Subcutaneous abdominal adipose tissue (tissue), 5 donors: ENCODE data around the gene PRM3.

Source experiments
- H3K27ac ChIP-seq: one replicate; pipeline ENCODE4 v1.7.0; 2013; ENCODE audit warnings: low read depth, mild to moderate bottlenecking, inconsistent platforms, low read length, moderate library complexity
- H3K27me3 ChIP-seq, 5 donors: one replicate each; pipeline ENCODE4 v1.7.0; 2013; ENCODE audit warnings: low read length in 5 of 5, inconsistent platforms in 1 of 5; ENCODE audit not compliant: control insufficient read depth in 5 of 5, insufficient read depth in 4 of 5
- H3K36me3 ChIP-seq, 5 donors: one replicate each; pipeline ENCODE4 v1.7.0; 2013; ENCODE audit warnings: low read length in 5 of 5; ENCODE audit not compliant: control insufficient read depth in 5 of 5, insufficient read depth in 5 of 5
- H3K4me1 ChIP-seq, 5 donors: one replicate each; pipeline ENCODE4 v1.7.0; 2013; ENCODE audit warnings: low read length in 5 of 5, mild to moderate bottlenecking in 3 of 5, moderate library complexity in 1 of 5; ENCODE audit not compliant: control insufficient read depth in 5 of 5, insufficient read depth in 5 of 5
- H3K4me3 ChIP-seq, 5 donors: one replicate each; pipeline ENCODE4 v1.7.0; 2013; ENCODE audit warnings: low read length in 5 of 5, low read depth in 1 of 5
- H3K9ac ChIP-seq, 5 donors: one replicate each; pipeline ENCODE4 v1.7.0; 2013; ENCODE audit warnings: low read length in 5 of 5, mild to moderate bottlenecking in 4 of 5, moderate library complexity in 3 of 5
- H3K9me3 ChIP-seq, 5 donors: one replicate each; pipeline ENCODE4 v1.7.0; 2013; ENCODE audit warnings: low read length in 5 of 5; ENCODE audit not compliant: control insufficient read depth in 5 of 5
- donor health status: healthy.
- donor health status: healthy.
- donor health status: healthy.
- donor health status: healthy.
- donor health status: healthy.

Gene PRM3

GRCh38 chr16:11234884-11235702 lies 38.3 kb downstream of the PRM3 start:
- Histone ChIP-seq H3K27me3 (peaks cover 0 to 7% (median 3%) of the 10 kb centered on the region in 5 donors), H3K27ac (no peak overlapping the region), H3K36me3 (no peaks in the 10 kb centered on the region), H3K9me3 (peaks cover 0 to 2% (median 0%) of the 10 kb centered on the region in 5 donors), H3K9ac (no peak overlapping the region), H3K4me3 (no peak overlapping the region), H3K4me1 (peaks cover 0 to 9% (median 0%) of the 10 kb centered on the region in 5 donors)

- peaks cover 0 to 7% (median 3%) of the 10 kb centered on the region in 5 donors for H3K27me3 ChIP-seq
- H3K4me3 ChIP-seq, result no peak overlapping the region
- H3K36me3 ChIP-seq, result no peaks in the 10 kb centered on the region
- no peak overlapping the region for H3K9ac ChIP-seq
- peaks cover 0 to 9% (median 0%) of the 10 kb centered on the region in 5 donors for H3K4me1 ChIP-seq
- no peak overlapping the region for H3K27ac ChIP-seq
- peaks cover 0 to 2% (median 0%) of the 10 kb centered on the region in 5 donors for H3K9me3 ChIP-seq
Measured at GRCh38 chr16:11233727-11234376, 39.6 kb downstream of the PRM3 start.

GRCh38 chr16:11232852-11233726 lies 40.3 kb downstream of the PRM3 start:
- no peaks in the 10 kb centered on the region for H3K9me3 ChIP-seq
- H3K4me3 ChIP-seq, result no peak overlapping the region
- peaks cover 0 to 7% (median 3%) of the 10 kb centered on the region in 5 donors for H3K27me3 ChIP-seq
- H3K27ac ChIP-seq, result no peak overlapping the region
- no peaks in the 10 kb centered on the region for H3K36me3 ChIP-seq
- H3K9ac ChIP-seq, result peak overlapping the region in 1 of 5 donors; percentile 23
- H3K4me1 ChIP-seq, result peaks cover 0 to 9% (median 0%) of the 10 kb centered on the region in 5 donors

- H3K9me3 ChIP-seq, result no peaks in the 10 kb centered on the region
- H3K9ac ChIP-seq, result peak overlapping the region in 1 of 5 donors; percentile 23
- no peak overlapping the region for H3K4me3 ChIP-seq
- no peak overlapping the region for H3K27ac ChIP-seq
- peaks cover 0 to 9% (median 0%) of the 10 kb centered on the region in 5 donors for H3K4me1 ChIP-seq
- peaks cover 0 to 7% (median 3%) of the 10 kb centered on the region in 5 donors for H3K27me3 ChIP-seq
- H3K36me3 ChIP-seq, result no peaks in the 10 kb centered on the region
Measured at GRCh38 chr16:11232302-11232851, 41.1 kb downstream of the PRM3 start.

GRCh38 chr16:11231367-11231970 lies 42.0 kb downstream of the PRM3 start:
- H3K27ac ChIP-seq, result no peak overlapping the region
- H3K36me3 ChIP-seq, result no peaks in the 10 kb centered on the region
- no peak overlapping the region for H3K9ac ChIP-seq
- no peak overlapping the region for H3K4me3 ChIP-seq
- no peaks in the 10 kb centered on the region for H3K9me3 ChIP-seq
- H3K4me1 ChIP-seq, result peaks cover 0 to 9% (median 0%) of the 10 kb centered on the region in 5 donors
- H3K27me3 ChIP-seq, result peaks cover 0 to 7% (median 3%) of the 10 kb centered on the region in 5 donors

GRCh38 chr16:11229906-11230305 lies 43.5 kb downstream of the PRM3 start:
- H3K27ac ChIP-seq, result no peak overlapping the region
- peaks cover 0 to 18% (median 7%) of the 10 kb centered on the region in 5 donors for H3K4me1 ChIP-seq
- H3K4me3 ChIP-seq, result no peak overlapping the region
- no peaks in the 10 kb centered on the region for H3K36me3 ChIP-seq
- no peak overlapping the region for H3K9ac ChIP-seq
- no peaks in the 10 kb centered on the region for H3K9me3 ChIP-seq
- H3K27me3 ChIP-seq, result peaks cover 0 to 7% (median 3%) of the 10 kb centered on the region in 5 donors

GRCh38 chr16:11229432-11229831 lies 44.0 kb downstream of the PRM3 start:
- Histone ChIP-seq H3K4me3 (no peak overlapping the region), H3K27ac (no peak overlapping the region), H3K4me1 (peaks cover 0 to 22% (median 8%) of the 10 kb centered on the region in 5 donors), H3K27me3 (peaks cover 0 to 7% (median 3%) of the 10 kb centered on the region in 5 donors), H3K9ac (no peak overlapping the region), H3K9me3 (no peaks in the 10 kb centered on the region), H3K36me3 (no peaks in the 10 kb centered on the region)

- no peak overlapping the region for H3K27ac ChIP-seq
- peak overlapping the region in 1 of 5 donors; percentile 44 for H3K4me3 ChIP-seq
Measured at GRCh38 chr16:11225677-11226549, 47.5 kb downstream of the PRM3 start.

More at GRCh38 chr16:11225677-11226549, 47.5 kb downstream of the PRM3 start:
- Histone ChIP-seq H3K27me3 (no peaks in the 10 kb centered on the region), H3K9ac (no peak overlapping the region), H3K36me3 (no peaks in the 10 kb centered on the region), H3K4me1 (peaks cover 0 to 20% (median 14%) of the 10 kb centered on the region in 5 donors), H3K9me3 (no peaks in the 10 kb centered on the region)
